Measurements from ENCODE around the gene COQ10B. TPM values are rescaled to one million over a fixed set of nuclear protein-coding genes. Genes with fewer than 3 reads are reported as not detected.

COQ10B gene
- polyA plus RNA-seq, 2 of the 4 experiments (the other 2 are of a cell fraction): 6.1 to 24.3 TPM

DNA sequence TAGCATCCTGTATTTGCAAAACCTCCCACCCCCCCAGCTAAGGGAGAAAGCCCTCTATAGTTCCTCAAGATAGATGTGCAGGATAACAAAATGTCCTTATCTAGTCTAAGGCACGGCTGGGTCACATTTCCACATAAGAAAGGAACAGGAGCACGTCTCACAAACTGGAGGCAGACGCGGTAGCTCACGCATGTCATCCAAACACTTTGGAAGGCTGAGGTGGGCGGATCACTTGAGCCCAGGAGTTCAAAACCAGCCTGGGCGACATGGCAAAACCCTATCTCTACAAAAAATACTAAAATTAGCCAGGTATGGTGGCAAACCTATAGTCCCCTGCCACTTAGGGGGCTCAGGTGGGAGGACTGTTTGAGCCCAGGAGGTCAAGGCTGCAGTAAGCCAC lies 27.8 kb upstream of the COQ10B start:
- Histone ChIP-seq H3K4me3 (no peak overlapping the region), H3K4me1 (peaks cover 13% of the 10 kb centered on the region; the same call in 2 of the 3 replicates), H3K9me3 (no peaks in the 10 kb centered on the region), H3K27ac (no peak overlapping the region), H3K4me2 (no peak overlapping the region)
- POLR2A ChIA-PET: no interaction called here
- FAIRE-seq (no peak), ATAC-seq (no peak; a peak in 1 of 6 replicates), DNase-seq (ENCODE audit: low read depth in 1 of 2, low spot score in 1 of 2) (no peak)
- CTCF ChIA-PET: interaction anchor here (1.9 kb wide), 1 partner anchor 10 kb away, joined by 5 read pairs; no protein-coding TSS in a partner anchor
- WGBS (ENCODE audit: missing lambda C conversion rate): 92% methylated on average over 7 of the region's 7 CpGs
- no peak for TF ChIP-seq ZSCAN20 (CRISPR knock-in tag; IDR thresholded peaks at IDR 0.05)
- no peak for TF ChIP-seq CHD2 (IDR thresholded peaks at IDR 0.05; ENCODE audit: low read length, partially characterized antibody)
- no peak for TF ChIP-seq FOSL2 (IDR thresholded peaks at IDR 0.05)
- TF ChIP-seq FOSL2 (CRISPR knock-in tag; IDR thresholded peaks at IDR 0.05): no peak
- TF ChIP-seq ZC3H11A (IDR thresholded peaks at IDR 0.05): no peak
- no peak for TF ChIP-seq NR3C1 (IDR thresholded peaks at IDR 0.05)
- TF ChIP-seq ESRRA (IDR thresholded peaks at IDR 0.05; ENCODE audit: borderline replicate concordance, low read length): no peak
- TF ChIP-seq, protein P1, sequence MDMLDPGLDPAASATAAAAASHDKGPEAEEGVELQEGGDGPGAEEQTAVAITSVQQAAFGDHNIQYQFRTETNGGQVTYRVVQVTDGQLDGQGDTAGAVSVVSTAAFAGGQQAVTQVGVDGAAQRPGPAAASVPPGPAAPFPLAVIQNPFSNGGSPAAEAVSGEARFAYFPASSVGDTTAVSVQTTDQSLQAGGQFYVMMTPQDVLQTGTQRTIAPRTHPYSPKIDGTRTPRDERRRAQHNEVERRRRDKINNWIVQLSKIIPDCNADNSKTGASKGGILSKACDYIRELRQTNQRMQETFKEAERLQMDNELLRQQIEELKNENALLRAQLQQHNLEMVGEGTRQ (IDR thresholded peaks at IDR 0.05): no peak
- no peak for TF ChIP-seq CHD4 (IDR thresholded peaks at IDR 0.05; ENCODE audit: borderline replicate concordance)
- no peak for TF ChIP-seq HOXB13 (CRISPR knock-in tag; IDR thresholded peaks at IDR 0.05; ENCODE audit: low read depth)
- TF ChIP-seq, protein P2, sequence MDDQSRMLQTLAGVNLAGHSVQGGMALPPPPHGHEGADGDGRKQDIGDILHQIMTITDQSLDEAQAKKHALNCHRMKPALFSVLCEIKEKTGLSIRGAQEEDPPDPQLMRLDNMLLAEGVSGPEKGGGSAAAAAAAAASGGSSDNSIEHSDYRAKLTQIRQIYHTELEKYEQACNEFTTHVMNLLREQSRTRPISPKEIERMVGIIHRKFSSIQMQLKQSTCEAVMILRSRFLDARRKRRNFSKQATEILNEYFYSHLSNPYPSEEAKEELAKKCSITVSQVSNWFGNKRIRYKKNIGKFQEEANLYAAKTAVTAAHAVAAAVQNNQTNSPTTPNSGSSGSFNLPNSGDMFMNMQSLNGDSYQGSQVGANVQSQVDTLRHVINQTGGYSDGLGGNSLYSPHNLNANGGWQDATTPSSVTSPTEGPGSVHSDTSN (IDR thresholded peaks at IDR 0.05): no peak
- TF ChIP-seq MAZ (IDR thresholded peaks at IDR 0.05; ENCODE audit: borderline replicate concordance, low read depth, low read length): no peak
- no peak for TF ChIP-seq NFE2L2 (conservative IDR thresholded peaks at IDR 0.05; ENCODE audit: low read length)

DNA sequence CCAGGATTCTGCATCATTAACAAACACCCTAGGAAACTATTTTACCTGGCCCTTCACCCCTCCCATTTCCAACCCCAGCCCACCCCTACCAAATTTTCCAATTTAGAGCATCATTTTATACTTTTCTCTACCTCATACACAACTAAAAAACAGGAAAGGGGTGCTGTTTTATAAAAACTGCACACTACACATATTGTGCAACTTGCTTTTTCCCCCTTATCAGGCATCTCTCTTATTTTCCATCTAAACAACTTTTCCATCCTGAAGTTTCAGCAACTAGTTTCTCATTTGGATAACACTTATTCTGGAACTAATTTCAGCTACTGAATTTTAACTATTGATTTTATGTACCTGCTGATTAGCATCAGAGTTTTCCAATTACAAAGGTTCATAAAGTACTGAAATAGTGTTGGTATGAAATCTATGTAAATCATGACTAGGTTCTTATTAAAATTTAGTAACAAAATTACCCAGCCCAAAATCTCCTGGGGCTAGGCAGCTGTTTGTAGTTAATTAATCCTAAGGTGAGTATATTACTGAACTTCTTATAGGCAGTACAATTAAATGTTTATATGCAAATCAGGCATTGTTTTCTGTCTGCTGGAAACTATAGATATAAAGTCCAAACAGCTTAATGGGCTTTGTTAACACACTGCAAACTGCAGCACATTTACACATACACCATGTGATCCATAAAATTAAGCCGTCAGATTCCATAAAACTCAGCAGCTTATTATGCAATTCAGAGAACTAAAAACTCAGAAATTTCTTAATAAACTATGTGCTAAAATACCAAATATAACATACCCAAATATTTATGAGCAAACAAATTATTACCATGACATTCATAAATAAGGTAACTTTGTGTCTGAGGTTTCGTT lies 26.4 kb upstream of the COQ10B start:
- ATAC-seq (no peak), DNase-seq (ENCODE audit: low read depth in 1 of 2, low spot score in 1 of 2) (no peak), FAIRE-seq (no peak)
- ChIA-PET POLR2A (no interaction called here), CTCF (no interaction called here)
- Histone ChIP-seq H3K4me1 (peaks cover 20% of the 10 kb centered on the region; the same call in 2 of the 3 replicates), H3K27ac (no peak overlapping the region), H3K4me2 (no peak overlapping the region), H3K4me3 (no peak overlapping the region), H3K9me3 (no peaks in the 10 kb centered on the region)
- WGBS (ENCODE audit: missing lambda C conversion rate): 78% methylated on average over 2 of the region's 2 CpGs
- TF ChIP-seq, protein P3, sequence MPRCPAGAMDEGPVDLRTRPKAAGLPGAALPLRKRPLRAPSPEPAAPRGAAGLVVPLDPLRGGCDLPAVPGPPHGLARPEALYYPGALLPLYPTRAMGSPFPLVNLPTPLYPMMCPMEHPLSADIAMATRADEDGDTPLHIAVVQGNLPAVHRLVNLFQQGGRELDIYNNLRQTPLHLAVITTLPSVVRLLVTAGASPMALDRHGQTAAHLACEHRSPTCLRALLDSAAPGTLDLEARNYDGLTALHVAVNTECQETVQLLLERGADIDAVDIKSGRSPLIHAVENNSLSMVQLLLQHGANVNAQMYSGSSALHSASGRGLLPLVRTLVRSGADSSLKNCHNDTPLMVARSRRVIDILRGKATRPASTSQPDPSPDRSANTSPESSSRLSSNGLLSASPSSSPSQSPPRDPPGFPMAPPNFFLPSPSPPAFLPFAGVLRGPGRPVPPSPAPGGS (IDR thresholded peaks at IDR 0.05): no peak
- no peak for TF ChIP-seq EHMT2 (IDR thresholded peaks at IDR 0.05; ENCODE audit: low read depth)
- TF ChIP-seq NFE2L2 (conservative IDR thresholded peaks at IDR 0.05; ENCODE audit: low read length): no peak
- TF ChIP-seq RAD21 (conservative IDR thresholded peaks at IDR 0.05 in 1 of 2, IDR thresholded peaks at IDR 0.05 in 1 of 2): no peak

DNA sequence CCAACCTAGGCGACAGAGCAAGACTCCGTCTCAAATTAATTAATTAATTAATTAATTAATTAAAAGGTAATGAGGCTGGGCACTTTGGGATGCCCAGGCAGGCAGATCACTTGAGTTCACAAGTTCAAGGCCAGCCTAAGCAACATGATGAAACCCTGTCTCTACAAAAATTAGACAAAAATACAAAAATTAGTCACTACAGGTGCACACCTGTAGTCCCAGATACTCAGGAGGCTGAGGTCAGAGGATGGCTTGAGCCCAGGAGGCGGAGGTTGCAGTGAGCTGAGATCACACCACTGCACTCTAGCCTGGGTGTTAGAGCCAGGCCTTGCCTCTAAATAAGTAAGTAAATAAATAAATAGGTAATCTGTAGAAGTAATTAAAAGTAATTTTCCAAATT lies 25.4 kb upstream of the COQ10B start:
- Histone ChIP-seq H3K4me2 (no peak overlapping the region), H3K4me1 (peaks cover 30% of the 10 kb centered on the region; the same call in 2 of the 3 replicates), H3K4me3 (no peak overlapping the region), H3K27ac (no peak overlapping the region), H3K9me3 (no peaks in the 10 kb centered on the region)
- WGBS (ENCODE audit: missing lambda C conversion rate): 94% methylated on average over 3 of the region's 3 CpGs
- ATAC-seq (no peak), FAIRE-seq (no peak), DNase-seq (ENCODE audit: low read depth in 1 of 2, low spot score in 1 of 2) (no peak)
- TF ChIP-seq SREBF2 (IDR thresholded peaks at IDR 0.05) (no peak), ZC3H11A (IDR thresholded peaks at IDR 0.05) (no peak), HDAC2 (IDR thresholded peaks at IDR 0.05) (no peak), ZFP36 (IDR thresholded peaks at IDR 0.05; ENCODE audit: borderline replicate concordance, partially characterized antibody) (no peak)
- TF ChIP-seq, protein P3 (IDR thresholded peaks at IDR 0.05): no peak
- TF ChIP-seq, protein P4, sequence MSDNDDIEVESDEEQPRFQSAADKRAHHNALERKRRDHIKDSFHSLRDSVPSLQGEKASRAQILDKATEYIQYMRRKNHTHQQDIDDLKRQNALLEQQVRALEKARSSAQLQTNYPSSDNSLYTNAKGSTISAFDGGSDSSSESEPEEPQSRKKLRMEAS (IDR thresholded peaks at IDR 0.05): no peak
- TF ChIP-seq, protein P5, sequence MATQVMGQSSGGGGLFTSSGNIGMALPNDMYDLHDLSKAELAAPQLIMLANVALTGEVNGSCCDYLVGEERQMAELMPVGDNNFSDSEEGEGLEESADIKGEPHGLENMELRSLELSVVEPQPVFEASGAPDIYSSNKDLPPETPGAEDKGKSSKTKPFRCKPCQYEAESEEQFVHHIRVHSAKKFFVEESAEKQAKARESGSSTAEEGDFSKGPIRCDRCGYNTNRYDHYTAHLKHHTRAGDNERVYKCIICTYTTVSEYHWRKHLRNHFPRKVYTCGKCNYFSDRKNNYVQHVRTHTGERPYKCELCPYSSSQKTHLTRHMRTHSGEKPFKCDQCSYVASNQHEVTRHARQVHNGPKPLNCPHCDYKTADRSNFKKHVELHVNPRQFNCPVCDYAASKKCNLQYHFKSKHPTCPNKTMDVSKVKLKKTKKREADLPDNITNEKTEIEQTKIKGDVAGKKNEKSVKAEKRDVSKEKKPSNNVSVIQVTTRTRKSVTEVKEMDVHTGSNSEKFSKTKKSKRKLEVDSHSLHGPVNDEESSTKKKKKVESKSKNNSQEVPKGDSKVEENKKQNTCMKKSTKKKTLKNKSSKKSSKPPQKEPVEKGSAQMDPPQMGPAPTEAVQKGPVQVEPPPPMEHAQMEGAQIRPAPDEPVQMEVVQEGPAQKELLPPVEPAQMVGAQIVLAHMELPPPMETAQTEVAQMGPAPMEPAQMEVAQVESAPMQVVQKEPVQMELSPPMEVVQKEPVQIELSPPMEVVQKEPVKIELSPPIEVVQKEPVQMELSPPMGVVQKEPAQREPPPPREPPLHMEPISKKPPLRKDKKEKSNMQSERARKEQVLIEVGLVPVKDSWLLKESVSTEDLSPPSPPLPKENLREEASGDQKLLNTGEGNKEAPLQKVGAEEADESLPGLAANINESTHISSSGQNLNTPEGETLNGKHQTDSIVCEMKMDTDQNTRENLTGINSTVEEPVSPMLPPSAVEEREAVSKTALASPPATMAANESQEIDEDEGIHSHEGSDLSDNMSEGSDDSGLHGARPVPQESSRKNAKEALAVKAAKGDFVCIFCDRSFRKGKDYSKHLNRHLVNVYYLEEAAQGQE (IDR thresholded peaks at IDR 0.05): no peak
- ChIA-PET POLR2A (no interaction called here), CTCF (no interaction called here)
